Kasumi-1 (cell line): Measurements from ENCODE around the gene SLC25A22.

ENCODE experiments used
- DNase-seq, 2 experiments: peaks; one replicate each; lab custom pipeline; 2025; lab: John Stamatoyannopoulos, UW

Gene SLC25A22

DNA sequence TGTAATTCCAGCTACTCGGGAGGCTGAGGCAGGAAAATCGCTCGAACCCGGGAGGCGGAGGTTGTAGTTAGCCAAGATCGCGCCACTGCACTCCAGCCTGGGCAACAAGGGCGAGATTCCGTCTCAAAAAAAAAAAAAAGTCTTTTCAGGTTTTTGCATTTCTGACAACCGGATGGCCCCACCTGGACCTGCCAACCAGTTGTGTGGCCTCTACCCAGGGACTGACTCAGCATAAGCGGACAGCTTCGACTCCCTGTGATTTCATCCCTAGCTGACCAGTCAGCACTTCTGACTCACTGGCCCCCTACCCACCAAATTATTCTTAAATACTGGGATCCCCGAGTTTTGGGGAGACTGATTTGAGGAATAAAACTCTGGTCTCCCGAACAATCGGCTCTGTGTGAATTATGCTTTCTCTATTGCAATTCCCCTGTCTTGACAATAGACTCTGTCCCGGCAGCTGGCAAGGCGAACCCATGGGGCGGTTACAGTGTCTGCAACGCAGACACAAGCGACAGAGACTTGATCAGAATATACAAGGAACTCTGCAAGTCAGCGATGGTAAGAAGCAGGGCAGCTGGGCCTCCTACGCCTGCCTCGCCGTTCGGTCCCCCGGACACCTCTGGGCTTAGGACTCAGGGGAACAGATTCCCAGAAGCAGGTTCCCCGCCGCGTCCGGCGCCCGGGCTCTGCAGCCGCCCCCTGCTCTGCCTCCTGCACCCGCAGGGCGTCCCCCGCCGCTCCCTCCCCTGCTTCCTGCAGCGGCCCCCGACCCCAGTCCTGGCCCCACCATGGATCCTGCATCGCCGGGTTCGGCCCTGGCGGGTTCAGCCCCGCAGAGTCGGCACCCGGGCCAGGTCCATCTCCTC is 51.6 kb downstream of the SLC25A22 start:
- DNase-seq, result peak; percentile 50 to 61

DNA sequence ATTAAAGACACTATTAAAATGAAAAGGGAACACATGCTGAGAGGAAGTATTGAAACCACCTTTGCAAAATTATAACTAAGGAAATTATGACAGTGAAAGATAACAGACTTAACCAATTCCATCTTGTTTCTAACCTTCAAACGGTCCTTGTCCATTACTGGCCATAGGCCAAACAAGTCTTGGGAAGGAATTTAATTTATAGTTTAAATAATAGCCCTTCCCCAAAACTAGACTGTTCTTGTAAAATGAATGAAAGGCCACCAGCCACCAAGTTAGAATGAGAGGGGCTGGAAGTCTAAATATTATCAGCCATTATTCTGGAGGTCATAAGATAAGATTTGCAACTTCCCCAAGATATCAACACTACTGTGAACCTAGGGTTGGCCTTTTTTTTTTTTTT is 52.7 kb downstream of the SLC25A22 start:
- no peak for DNase-seq

DNA sequence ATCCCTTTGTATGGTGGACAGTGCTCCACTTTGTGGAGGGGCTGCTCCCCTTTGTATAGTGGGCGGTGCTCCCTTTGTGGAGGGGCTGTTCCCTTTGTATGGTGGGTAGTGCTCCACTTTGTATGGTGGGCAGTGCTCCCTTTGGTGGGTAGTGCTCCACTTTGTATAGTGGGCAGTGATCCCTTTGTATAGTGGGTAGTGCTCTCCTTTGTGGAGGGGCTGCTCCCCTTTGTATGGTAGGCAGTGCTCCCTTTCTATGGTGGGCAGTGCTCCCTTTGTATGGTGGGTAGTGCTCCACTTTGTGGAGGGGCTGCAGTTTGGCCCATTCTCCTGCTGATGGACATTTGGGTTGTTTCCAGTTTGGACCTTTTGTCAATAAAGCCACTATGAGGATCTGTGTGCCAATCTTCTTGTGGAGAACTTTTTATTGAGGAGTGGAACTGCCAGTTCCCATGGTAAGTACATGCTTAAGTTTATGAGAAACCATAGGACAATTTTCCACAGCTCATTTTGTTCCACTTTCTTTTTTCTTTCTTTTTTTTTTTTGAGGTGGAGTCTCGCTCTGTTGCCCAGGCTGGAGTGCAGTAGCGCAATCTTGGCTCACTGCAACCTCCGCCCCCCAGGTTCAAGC is 55.4 kb downstream of the SLC25A22 start:
- no peak for DNase-seq

DNA sequence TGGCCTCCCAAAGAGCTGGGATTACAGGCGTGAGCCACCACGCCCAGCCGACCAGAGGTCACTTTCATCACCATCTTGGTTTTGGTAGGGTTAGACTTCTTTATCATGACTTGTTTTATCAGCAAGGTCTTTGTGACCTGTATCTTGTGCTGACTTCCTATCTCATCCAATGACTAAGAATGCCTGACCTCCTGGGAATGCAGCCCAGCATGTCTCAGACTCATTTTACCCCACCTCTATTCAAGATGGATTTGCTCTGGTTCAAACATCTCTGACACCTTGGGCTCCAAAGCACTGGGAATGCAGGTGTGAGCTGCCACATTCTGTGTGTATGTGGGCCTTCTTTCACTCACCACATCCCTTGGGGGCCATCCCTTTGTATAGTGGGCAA is 55.9 kb downstream of the SLC25A22 start:
- no peak for DNase-seq
